ENCODE data around the gene TNFRSF25. TPM values are rescaled to one million over a fixed set of nuclear protein-coding genes. Genes with fewer than 3 reads are reported as not detected.

Gene TNFRSF25
- total and polyA plus RNA-seq, 9 of the 15 experiments (the other 6 are each of a cell fraction or from before 2014, with no cell fraction given), result 0.24 to 0.49 TPM; not detected in 7

DNA sequence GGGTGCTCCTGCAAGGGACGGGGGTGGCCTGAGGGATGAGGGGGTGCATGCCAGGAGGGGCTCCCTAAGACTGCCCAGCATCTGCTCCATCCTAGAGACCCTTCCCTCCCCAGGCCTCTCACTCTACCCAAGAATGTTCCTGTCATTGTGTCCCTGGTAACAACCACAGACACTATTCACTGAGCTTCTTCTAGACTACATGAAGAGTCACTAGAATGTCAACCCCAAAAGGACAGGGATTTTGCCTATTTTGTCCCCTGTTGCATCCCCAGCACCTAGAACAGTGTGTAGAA lies 2.9 kb downstream of the TNFRSF25 start:
- ATAC-seq (no peak), DNase-seq (ENCODE audit: extremely low read depth in 1 of 4, low spot score in 3 of 4) (no peak), FAIRE-seq (no peak)
- 4% methylated on average over 1 of the region's 1 CpG for WGBS (ENCODE audit: insufficient coverage, low coverage, missing lambda C conversion rate)
- no peak overlapping the region for H3K4me2 ChIP-seq (ENCODE audit: insufficient read depth, low read length)
- no peaks in the 10 kb centered on the region for H3K79me2 ChIP-seq (ENCODE audit: control insufficient read depth, insufficient read depth, low read length)
- in situ Hi-C loops (cut with MboI), result no loop called here
- peaks cover 79 to 86% of the 10 kb centered on the region in 2 experiments for H3K27me3 ChIP-seq (ENCODE audit: control insufficient read depth in 2 of 2, insufficient read depth in 2 of 2, low read length in 2 of 2)
- TF ChIP-seq, protein P1, sequence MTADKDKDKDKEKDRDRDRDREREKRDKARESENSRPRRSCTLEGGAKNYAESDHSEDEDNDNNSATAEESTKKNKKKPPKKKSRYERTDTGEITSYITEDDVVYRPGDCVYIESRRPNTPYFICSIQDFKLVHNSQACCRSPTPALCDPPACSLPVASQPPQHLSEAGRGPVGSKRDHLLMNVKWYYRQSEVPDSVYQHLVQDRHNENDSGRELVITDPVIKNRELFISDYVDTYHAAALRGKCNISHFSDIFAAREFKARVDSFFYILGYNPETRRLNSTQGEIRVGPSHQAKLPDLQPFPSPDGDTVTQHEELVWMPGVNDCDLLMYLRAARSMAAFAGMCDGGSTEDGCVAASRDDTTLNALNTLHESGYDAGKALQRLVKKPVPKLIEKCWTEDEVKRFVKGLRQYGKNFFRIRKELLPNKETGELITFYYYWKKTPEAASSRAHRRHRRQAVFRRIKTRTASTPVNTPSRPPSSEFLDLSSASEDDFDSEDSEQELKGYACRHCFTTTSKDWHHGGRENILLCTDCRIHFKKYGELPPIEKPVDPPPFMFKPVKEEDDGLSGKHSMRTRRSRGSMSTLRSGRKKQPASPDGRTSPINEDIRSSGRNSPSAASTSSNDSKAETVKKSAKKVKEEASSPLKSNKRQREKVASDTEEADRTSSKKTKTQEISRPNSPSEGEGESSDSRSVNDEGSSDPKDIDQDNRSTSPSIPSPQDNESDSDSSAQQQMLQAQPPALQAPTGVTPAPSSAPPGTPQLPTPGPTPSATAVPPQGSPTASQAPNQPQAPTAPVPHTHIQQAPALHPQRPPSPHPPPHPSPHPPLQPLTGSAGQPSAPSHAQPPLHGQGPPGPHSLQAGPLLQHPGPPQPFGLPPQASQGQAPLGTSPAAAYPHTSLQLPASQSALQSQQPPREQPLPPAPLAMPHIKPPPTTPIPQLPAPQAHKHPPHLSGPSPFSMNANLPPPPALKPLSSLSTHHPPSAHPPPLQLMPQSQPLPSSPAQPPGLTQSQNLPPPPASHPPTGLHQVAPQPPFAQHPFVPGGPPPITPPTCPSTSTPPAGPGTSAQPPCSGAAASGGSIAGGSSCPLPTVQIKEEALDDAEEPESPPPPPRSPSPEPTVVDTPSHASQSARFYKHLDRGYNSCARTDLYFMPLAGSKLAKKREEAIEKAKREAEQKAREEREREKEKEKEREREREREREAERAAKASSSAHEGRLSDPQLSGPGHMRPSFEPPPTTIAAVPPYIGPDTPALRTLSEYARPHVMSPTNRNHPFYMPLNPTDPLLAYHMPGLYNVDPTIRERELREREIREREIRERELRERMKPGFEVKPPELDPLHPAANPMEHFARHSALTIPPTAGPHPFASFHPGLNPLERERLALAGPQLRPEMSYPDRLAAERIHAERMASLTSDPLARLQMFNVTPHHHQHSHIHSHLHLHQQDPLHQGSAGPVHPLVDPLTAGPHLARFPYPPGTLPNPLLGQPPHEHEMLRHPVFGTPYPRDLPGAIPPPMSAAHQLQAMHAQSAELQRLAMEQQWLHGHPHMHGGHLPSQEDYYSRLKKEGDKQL (CRISPR knock-in tag; IDR thresholded peaks at IDR 0.05; ENCODE audit: borderline replicate concordance), result no peak
- H4K20me1 ChIP-seq (replicated peaks; ENCODE audit: control insufficient read depth, insufficient read depth, low read length), result peaks cover 28% of the 10 kb centered on the region
- H3K36me3 ChIP-seq (ENCODE audit: control insufficient read depth, insufficient read depth, low read length), result no peaks in the 10 kb centered on the region
- H3K4me3 ChIP-seq, result no peak overlapping the region
- intact Hi-C loops (cut with micrococcal nuclease), result no loop called here
- no peak overlapping the region for H3K27ac ChIP-seq (ENCODE audit: extremely low read depth, low read depth, low read length)
- H3K9me3 ChIP-seq (replicated peaks; ENCODE audit: control insufficient read depth, insufficient read depth, low read depth, low read length), result no peaks in the 10 kb centered on the region
- ChIA-PET CTCF (ENCODE audit: low intra/inter-chr PET ratio) (no interaction called here), POLR2A (interaction anchor here (0.5 to 1.4 kb wide), 6 partner anchors 9 to 1168 kb away, joined by 3 read pairs; no protein-coding TSS in a partner anchor)
- H2AFZ ChIP-seq (ENCODE audit: low read depth, low read length), result no peak overlapping the region
- peaks cover 0 to 56% of the 10 kb centered on the region in 2 experiments; a peak in 2 of 5 replicates for H3K4me1 ChIP-seq (replicated peaks in 1 of 2; ENCODE audit: control insufficient read depth in 2 of 2, insufficient read depth in 2 of 2, low read length in 2 of 2)
- H3K9me1 ChIP-seq (ENCODE audit: control insufficient read depth, insufficient read depth, low read length), result no peaks in the 10 kb centered on the region
- no peak overlapping the region for H3K9ac ChIP-seq (ENCODE audit: insufficient read depth in 1 of 2, low read depth in 2 of 2, low read length in 2 of 2)
- BruUV-seq (replicated peaks), result no TSS peak
